ENCODE results near the gene ZIC1.

Gene ZIC1

DNA sequence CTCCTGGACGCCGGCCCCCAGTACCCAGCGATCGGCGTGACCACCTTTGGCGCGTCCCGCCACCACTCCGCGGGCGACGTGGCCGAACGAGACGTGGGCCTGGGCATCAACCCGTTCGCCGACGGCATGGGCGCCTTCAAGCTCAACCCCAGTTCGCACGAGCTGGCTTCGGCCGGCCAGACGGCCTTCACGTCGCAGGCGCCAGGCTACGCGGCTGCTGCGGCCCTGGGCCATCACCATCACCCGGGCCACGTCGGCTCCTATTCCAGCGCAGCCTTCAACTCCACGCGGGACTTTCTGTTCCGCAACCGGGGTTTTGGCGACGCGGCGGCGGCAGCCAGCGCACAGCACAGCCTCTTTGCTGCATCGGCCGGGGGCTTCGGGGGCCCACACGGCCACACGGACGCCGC lies 956 bp downstream of the ZIC1 start:
- DNase-seq (ENCODE audit: low read depth) = no peak

DNA sequence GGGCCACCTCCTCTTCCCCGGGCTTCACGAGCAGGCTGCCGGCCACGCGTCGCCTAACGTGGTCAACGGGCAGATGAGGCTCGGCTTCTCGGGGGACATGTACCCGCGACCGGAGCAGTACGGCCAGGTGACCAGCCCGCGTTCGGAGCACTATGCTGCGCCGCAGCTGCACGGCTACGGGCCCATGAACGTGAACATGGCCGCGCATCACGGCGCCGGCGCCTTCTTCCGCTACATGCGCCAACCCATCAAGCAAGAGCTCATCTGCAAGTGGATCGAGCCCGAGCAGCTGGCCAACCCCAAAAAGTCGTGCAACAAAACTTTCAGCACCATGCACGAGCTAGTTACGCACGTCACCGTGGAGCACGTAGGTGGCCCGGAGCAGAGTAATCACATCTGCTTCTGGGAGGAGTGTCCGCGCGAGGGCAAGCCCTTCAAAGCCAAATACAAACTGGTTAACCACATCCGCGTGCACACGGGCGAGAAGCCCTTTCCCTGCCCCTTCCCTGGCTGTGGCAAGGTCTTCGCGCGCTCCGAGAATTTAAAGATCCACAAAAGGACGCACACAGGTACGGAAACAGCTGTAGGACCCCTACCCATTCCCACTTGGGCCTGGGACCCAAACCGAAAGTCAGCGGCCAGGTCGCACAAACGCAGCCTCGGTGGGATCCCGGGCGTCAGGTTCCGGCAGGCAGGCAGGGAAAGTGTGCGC lies 1.5 kb downstream of the ZIC1 start:
- DNase-seq (ENCODE audit: low read depth) = no peak

DNA sequence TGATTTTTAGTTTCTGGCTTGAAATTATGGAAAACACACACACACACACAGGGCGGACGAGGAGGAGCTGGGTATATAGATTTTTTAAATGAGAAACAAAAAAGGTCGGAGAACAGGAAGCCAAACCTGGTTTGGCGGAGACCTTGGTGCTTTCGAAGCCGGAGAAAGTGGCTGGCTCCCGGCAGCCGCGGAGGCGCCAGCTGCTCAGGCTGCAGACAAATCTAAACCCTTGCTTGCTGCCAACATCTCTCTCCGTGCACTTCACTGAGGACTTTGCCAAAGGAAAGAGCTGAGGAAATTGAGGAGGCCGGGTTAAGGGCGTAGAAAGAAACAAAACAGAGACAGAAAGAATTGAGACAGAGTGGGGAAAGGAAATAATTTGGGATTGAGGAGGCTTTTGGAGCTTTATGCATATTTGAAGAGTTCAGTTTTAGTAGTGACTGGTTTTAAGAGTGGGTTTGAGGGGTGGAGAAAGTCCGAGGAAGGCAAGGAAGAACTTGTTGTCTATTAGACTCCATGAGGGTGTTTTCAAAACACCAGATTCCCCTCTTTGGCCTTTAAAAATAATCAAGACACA lies 2.2 kb downstream of the ZIC1 start:
- no peak for DNase-seq (ENCODE audit: low read depth)

DNA sequence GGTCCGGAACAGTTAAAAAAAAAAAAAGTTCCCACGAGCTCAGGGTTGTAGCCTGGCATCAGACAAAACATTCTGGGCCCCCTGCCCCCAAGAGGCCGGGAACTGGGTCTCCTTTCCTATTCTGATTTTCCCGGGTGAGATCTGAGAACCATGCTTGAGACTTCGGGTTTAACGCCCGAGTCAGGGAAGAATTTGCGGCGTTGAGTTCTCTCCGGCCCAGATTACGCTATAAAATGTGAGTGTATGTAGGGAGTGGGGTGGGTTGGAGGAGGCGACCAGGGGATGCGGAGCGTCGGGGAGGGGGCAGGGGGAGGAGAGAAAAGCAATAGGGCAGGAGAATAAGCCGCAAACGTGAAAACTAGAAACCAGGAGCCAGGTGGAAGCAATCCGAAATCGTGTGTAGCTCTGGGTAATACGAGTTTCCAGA lies 2.7 kb downstream of the ZIC1 start:
- no peak for DNase-seq (ENCODE audit: low read depth)

DNA sequence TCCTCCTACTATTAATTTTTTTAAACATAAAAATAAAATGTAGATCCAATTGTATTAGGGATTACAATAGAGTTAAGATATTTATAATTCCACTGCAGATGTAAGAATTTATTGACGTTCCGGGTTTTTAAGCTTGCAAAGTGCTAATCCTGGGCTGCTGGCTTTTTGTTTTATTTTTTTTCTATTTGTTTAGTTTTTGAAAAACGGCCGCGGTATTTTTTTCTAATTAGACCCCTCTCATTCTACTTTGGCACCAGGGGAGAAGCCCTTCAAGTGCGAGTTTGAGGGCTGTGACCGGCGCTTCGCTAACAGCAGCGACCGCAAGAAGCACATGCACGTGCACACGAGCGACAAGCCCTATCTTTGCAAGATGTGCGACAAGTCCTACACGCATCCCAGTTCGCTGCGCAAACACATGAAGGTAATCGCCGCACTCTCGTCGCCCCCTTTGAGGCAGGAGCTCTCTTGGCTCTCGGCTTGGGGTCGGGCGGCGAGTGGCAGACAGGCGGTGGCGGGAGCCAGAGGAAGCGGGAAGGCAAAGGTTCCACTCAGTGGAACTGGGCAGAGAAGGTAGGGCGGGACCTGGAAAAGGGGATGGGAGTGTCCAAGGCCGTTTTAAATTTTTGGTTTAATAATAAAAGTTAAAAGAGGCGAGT lies 3.2 kb downstream of the ZIC1 start:
- DNase-seq (ENCODE audit: low read depth) = no peak

DNA sequence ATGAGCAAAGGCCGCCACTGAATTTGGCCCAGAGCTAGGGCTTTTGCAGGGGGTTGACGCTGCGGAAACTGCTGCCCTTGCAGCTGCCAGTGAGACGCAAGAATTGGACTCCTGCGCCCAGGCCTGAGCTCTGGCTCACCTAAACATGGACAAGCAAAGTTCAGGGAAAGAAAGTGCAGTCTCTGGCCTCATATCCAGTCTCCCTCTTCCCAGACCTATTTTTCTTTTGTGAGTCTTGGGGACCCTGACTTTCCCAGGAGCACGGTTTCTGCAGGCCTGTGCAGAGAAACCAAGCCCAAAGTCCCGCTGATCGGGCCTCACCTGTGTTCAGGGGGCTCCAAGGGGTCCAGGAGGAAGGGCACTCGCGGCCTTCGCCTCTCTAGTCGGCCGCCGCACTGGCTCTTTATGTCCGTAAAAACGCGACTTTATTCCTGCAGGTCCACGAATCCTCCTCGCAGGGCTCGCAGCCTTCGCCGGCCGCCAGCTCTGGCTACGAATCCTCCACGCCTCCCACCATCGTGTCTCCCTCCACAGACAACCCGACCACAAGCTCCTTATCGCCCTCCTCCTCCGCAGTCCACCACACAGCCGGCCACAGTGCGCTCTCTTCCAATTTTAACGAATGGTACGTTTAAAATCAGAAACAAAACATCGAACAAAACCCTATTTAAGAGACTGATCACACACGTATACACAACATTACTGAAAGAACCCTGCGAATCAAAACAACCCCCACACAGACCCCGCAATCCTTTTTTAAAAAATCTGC lies 3.9 kb downstream of the ZIC1 start:
- DNase-seq (ENCODE audit: low read depth) = no peak

DNA sequence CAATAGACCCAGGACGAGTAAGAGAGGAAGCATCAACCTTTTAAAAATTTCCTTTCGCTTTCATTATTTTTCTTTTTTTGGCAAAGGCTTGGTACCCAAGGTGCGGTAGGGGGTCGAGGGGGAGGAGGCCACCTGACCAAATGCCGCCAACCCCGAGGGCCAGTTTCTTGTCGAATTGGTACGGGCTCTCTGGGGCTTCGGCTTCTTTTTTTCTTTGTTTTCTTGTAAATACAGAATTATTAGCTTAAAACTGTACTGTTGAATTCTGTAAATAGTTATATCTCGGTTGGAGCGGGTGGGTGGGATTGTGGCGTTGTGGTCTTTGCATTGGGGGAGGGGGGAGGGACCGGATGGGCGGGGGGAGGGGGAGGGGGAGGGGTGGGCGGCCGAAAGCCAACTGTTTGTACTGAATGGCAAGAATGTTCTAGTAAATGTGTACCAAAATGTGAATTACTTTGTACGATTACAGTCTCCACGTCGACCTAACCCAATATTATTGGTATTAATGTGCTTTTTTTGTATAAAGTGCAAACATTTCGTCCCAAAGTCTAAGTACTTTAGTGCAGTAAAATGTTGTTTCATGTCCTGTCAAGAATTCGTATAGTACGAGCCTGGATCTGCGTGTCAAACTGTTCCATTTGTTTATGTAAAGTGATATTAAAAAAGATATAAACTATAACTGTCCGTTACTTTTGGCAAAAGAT lies 4.7 kb downstream of the ZIC1 start:
- no peak for DNase-seq (ENCODE audit: low read depth)

DNA sequence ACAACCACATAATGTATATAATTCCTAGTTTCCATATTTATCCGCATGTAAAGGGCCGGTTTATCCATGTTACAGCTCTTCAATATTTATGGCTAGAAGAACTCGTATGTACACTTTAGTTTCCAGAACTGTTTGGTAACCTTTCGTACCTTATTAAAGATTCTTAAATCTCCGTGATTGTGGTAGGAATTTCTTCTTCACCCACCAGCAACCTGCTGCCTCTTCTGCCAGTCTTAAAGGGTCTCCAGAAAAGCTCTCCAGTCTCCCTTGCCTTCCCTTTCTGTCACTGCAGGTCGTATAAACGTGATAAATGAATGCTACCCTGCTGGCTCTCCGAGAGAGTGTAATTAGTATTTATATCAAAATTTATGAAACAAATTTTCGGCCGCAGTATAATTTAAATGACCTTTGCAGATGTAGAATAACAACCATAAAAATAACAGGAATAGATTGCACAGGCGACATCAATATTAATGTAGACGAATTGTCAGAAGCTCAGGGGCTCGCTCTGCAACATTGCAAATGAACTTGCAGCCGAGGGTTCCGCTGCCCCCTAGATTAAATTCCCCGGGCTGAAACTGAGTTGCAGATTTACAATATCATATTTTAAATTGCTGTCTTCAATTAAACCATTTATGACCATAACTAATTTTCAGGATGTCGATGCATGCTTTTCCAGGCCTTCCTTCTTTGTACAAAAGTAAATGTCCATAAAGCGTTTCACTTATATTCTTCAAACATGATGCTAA lies 5.4 kb downstream of the ZIC1 start:
- no peak for DNase-seq (ENCODE audit: low read depth)

DNA sequence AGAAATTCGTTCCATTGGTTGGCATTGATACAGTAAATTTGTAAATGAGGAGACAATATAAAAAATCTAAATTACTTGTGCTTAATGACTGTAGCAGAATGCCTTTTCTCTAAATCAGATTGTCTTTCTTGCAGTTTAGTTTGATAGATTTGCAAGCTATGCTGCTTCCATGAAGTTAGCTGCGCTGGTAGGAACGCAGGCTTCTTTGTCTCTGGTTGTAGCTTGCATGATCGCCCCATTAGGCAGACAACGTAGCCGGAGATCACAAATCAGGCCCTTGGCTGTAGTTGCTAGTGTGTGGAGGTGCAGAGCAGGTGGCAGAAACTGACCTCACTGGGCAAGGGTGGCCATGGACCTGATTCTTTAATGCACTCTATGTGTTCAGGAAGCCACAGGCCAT lies 6.1 kb downstream of the ZIC1 start:
- DNase-seq (ENCODE audit: low read depth) = no peak

DNA sequence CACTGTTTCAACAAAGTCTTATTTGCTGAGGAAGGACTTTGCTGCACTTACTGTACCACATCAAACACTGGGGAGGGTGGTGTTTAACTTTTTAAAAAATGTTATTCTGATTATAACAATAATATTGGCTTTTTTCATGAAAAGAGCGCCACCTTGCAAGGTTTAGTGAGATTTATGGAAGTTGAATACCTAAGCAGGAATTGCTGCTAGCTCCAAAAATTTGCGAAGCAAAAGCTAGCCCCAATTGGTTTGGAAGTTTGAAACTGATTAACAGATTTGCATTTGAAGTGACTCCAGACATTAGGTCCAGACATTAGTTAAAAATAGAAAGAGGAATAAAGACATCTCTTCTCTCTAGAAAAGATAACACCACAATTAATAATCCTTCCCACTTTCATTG lies 6.7 kb downstream of the ZIC1 start:
- DNase-seq (ENCODE audit: low read depth) = no peak

DNA sequence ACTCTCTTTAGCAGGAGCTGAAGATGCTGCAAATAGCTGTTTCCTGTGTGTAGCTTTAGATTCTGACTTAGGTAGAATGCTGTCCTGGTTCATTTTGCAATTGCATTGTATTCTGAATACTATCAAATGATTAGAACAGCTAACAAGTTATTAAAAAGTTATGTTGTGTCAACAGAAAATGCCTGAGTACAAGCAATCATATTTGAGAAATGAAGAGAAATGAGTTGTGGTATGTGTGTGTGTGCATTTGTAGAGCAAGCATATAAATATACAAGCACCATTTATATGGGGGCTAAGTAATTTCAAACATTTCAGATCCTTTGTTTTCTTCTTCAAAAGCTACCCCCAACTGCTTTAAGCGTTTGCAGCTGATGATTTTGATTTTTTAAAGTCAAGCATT lies 7.8 kb downstream of the ZIC1 start:
- DNase-seq (ENCODE audit: low read depth) = no peak

DNA sequence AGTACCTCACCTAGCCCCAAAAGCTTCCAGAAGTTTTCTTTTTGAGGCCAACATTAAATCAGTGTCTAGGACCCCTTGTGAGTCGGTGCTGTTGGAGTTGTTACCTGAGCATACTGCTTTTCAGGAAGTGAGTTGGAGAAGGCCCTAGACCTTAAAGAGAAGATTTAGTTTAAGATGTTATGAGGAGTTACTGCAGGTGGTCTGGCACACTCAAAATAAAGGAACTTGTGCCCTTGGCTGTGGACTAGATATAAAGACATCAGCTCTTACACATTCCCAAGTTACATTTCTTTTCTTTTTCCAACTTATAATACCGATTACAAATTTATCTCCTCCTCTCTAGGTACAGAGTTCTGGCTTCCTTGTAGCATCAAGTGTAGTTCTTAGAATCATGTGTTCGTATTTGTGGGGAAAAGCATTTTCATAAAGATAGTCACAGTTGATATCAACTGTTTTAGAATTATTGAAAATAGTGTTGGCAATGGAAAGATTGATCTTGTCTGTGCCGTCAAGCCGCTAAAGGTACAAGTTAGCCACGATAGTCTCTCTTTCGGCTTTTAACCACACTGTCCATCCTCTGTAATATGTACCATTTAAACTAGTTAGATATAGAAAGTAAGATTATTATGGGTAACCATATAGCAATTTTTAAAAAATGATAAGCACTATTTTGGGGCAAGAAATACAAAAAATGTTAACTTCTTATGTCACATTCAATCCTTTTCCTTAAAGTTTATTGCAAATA lies 8.6 kb downstream of the ZIC1 start:
- DNase-seq (ENCODE audit: low read depth) = no peak

DNA sequence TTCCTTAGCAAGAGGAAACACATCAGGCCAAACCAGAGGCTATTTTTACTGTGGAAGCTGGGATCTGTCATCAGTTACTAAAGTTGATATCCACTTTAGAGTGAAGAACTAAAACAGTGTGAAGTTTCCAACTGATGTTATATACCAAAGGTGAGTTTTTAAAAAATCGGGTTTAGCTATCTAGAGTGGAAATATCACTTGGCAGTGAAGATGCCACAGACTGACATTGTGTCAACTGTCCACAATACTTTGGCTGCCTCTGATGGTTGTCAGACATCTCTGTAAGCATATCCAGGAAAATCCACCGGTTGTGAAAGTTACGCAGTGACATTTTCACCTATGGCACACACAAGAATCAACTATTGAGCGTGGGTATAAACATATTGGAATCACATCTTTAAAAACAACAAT lies 9.2 kb downstream of the ZIC1 start:
- no peak for DNase-seq (ENCODE audit: low read depth)

DNA sequence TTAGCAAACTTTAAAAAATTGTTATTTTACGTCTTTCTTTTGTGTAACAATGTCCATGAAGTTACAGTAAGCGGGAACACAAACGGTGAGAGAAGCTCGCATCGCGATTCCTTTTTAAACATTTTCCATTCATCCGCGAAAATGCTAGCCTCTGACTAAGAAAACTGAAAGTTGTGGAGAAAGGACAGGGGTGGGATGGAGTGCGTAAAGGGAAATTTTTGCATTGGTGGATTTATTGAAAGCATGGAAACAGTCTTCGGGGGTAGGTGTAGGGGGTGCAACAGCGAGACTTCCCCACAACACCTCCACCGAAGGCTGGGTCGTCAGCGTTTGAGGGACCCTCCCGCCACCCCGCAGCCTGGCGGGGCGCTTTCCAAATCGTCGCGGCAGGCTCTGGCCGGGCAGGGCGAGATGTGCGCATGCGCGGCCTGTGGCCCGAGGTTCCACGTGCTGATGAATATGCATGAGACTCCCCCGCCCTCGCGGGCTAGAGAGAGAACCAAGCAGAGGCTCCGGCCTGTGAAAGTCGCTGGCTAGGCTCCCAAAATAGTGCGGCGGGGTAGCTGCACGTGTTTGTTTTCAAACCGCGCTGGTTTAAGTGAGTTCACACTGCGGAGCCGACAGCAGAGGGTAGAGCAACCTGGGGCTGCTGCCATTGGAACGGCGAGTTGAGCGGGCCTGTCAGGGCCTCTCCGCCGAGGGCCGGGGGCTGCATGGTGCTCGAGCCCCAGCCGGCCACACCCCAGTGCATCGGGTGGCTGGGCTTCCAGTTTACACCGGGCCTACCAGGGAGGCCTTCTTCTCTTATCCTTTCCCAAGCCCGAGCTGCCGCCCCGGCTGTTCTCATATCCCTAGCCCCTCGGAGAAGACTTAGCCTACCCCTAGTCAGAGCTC lies 9.9 kb downstream of the ZIC1 start:
- peak; percentile 5 for DNase-seq (ENCODE audit: low read depth)

DNA sequence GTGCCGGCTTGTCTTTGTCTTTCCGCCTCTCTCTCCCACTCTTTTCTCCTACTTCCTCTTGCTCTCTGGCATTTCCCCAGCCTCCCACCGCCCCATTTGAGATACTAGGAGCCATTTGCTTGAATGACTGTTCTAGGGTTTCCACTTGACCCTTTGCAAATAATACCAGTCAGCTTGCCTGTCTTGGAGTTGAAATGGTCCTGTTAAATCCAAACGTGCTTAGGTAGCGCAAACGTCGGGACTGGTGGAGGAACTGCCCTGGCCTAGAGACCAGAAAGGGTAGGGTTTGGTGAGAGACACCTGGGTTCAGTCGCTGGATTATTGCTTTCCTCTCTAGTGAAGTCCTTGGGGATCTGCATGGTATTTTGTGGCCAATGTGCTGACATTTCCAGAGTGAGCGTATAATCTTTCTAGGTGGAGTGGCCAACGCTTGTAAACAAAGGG lies 10.6 kb downstream of the ZIC1 start:
- DNase-seq (ENCODE audit: low read depth) = no peak

DNA sequence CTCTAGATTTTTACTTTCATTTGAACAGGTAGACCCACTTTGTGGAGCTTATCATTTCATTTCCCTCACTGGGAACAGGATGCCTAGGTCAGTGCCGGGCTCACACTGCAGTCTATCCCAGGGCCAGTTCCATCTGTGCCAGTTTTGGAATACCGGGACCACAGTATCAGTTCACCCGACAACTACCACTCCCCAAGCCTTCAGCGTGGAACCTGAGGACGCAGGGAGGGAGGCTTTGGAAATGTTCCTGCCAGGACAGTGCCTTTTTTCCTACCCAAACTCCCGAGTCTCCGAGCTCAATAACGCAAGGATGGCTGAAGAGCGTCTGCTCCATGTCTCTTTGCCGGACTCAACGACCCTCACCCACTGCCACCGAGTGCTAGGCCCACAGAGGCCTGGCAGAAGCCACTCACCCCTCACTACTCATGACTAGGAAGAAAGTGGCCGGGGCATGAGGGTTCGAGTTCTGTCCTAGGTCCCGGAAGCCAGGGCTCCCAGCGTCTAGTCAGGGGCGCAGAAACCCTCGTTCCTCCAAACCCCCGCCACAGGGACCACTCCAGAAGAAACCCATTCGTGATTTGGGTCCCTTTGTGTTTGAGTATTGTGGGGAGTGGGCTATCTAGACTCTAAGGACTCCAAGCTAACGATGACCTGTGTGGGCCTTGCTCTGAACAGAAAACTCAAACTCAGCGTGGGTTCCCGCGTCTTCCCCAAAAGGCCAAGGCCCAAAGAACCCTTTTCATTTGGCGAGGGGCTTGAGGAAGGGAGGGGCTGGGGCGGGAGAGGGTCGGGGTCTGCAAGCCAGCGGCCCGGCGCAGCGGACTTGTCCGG lies 11.4 kb downstream of the ZIC1 start:
- DNase-seq (ENCODE audit: low read depth) = no peak

DNA sequence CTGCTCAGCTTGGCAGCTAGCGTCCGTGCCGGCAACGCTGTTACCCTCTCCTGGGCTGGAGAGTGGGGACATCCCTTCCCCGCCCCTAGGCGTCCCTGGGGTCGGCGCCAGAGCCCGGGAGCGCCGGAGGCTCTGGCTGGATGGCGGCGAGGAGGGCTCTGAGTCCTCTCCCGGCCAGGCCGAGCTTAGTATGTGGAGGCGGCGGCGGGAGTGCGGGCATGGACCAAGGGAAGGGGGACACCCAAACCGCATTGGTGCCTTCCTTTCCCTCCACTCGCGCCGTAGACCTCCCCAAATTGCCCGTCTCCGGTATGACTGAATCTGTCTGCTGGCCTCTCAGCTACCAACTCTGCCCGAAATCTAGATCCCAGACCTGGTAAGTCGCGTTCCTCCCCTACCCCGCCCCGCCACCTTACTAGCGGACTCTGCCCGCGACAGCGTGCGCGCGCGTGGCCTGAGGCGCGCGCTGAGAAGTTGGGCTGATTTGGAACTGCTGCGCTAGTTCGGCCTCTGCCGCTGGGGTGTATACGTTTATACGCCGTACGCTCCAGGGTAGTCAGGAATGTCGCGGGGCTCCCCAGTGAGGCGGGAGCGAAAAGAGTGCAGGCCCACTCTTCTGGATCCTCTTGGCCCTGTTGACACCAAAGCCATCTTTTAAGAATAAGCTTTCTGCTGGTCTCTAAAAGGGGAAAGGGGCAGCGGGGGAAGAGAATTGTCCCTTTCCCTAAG lies 12.2 kb downstream of the ZIC1 start:
- no peak for DNase-seq (ENCODE audit: low read depth)

DNA sequence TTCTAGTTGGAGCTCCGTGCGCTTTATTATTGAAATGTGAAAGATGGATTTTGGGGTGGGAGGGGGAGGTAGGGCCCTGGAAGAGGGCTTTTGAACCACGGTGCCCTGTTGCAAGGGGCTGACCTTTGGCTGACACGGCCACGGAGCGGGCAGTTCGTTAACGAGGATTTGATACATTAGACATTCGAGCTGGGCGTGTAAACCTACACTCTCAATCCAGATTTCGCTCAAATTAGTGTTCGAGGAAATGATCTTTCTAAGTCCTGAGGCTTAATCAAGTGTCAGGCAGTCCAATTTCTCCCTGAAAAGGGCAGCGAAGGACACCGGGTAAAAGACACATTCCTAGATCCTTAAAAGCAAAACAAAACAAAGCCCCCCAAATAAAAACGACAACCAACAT lies 13.0 kb downstream of the ZIC1 start:
- no peak for DNase-seq (ENCODE audit: low read depth)

Measured in fibroblast of the conjunctiva (primary cell).